Endothelial cell of umbilical vein (primary cell): ENCODE results near the gene SUSD2. TPM values are rescaled to one million over a fixed set of nuclear protein-coding genes. Genes with fewer than 3 reads are reported as not detected.

ENCODE experiments used
- BruUV-seq: library from RNA; stranded (reverse); fragments of 400-500 nt; replicated peaks from 2 replicates; lab custom pipeline; 2021; lab: Mats Ljungman, UMichigan
- CTCF ChIA-PET: fragments of 300-600, 350-600 bp; sonication (Branson Sonifier 250); formaldehyde crosslinking; loops from one replicate; lab custom pipeline; 2021; ENCODE audit warnings: antibody characterized with exemption, inconsistent platforms; lab: Charles Lee
- POLR2A ChIA-PET: fragments of 300-600, 350-600 bp; sonication (Branson Sonifier 250); formaldehyde crosslinking; loops from one replicate; lab custom pipeline; 2021; ENCODE audit warnings: antibody characterized with exemption, inconsistent platforms; lab: Charles Lee
- DNase-seq: peaks from one replicate; pipeline ENCODE4 v3.0.0-alpha.2; 2011; ENCODE audit warnings: low read depth, low spot score
- FAIRE-seq: peaks from 2 replicates; lab custom pipeline; 2011; peaks lifted over from hg19 to GRCh38; lab: Jason Lieb, UNC
- H2AFZ ChIP-seq: 2 replicates; pipeline ENCODE4 v1.6.0; 2012; ENCODE audit warnings: low read depth, low read length, control low read depth, inconsistent platforms
- H3K27ac ChIP-seq: 2 replicates; pipeline ENCODE4 v1.5.1; 2011; ENCODE audit warnings: low read depth, mild to moderate bottlenecking, control low read depth, low read length, moderate library complexity; ENCODE audit not compliant: insufficient read depth
- H3K27me3 ChIP-seq, 2 experiments: 2 replicates each; pipeline versions ENCODE4 v1.6.0 to v1.6.1; 2011; ENCODE audit warnings: low read length in 2 of 2, mixed read lengths in 1 of 2; ENCODE audit not compliant: control insufficient read depth in 2 of 2, insufficient read depth in 2 of 2
- H3K36me3 ChIP-seq, 2 experiments: 2 replicates in 1 of 2; 3 replicates in 1 of 2; pipeline ENCODE4 v1.5.1; 2011; ENCODE audit warnings: low read length in 2 of 2, mild to moderate bottlenecking in 1 of 2, moderate library complexity in 1 of 2; ENCODE audit not compliant: control insufficient read depth in 2 of 2, insufficient read depth in 2 of 2; ENCODE audit errors: extremely low read depth in 1 of 2
- H3K4me1 ChIP-seq: 3 replicates; pipeline ENCODE4 v1.5.1; 2011; ENCODE audit warnings: mild to moderate bottlenecking, low read length; ENCODE audit not compliant: control insufficient read depth, insufficient read depth; ENCODE audit errors: extremely low read depth
- H3K4me2 ChIP-seq: 2 replicates; pipeline ENCODE4 v1.6.1; 2011; ENCODE audit warnings: low read length, control low read depth, mixed read lengths; ENCODE audit not compliant: insufficient read depth
- H3K4me3 ChIP-seq, 3 experiments: fragments of 200-600 bp in 1 of 3; sonication (generic), shearing (Covaris generic) in 1 of 3; replicated peaks in 1 of 3; 2 replicates each; pipeline ENCODE4 v1.5.1; 2011 to 2016; ENCODE audit warnings: control low read depth in 3 of 3, low read length in 3 of 3, mild to moderate bottlenecking in 2 of 3, inconsistent platforms in 1 of 3, low read depth in 1 of 3, moderate library complexity in 1 of 3; ENCODE audit not compliant: insufficient read depth in 1 of 3
- H3K79me2 ChIP-seq: 2 replicates; pipeline ENCODE4 v1.6.0; 2012; ENCODE audit warnings: low read length, inconsistent platforms; ENCODE audit not compliant: control insufficient read depth, insufficient read depth
- H3K9ac ChIP-seq: replicated peaks from 2 replicates; pipeline ENCODE3; 2011; ENCODE audit warnings: low read length, control low read depth; ENCODE audit not compliant: insufficient read depth; ENCODE audit errors: extremely low read depth
- H3K9me1 ChIP-seq: replicated peaks from 3 replicates; pipeline ENCODE4 v1.6.0; 2011; ENCODE audit warnings: mild to moderate bottlenecking, low read length; ENCODE audit not compliant: control insufficient read depth, insufficient read depth; ENCODE audit errors: extremely low read depth
- H3K9me3 ChIP-seq: replicated peaks from 2 replicates; pipeline ENCODE4 v1.5.1; 2012; ENCODE audit warnings: low read length, inconsistent platforms; ENCODE audit not compliant: control insufficient read depth, insufficient read depth
- H4K20me1 ChIP-seq: replicated peaks from 2 replicates; pipeline ENCODE3; 2011; ENCODE audit warnings: mild to moderate bottlenecking, low read length; ENCODE audit not compliant: control insufficient read depth, insufficient read depth; ENCODE audit errors: extremely low read depth
- CTCF ChIP-seq, 2 donors: IDR thresholded peaks; 1 replicate in 1 of 2; 2 replicates in 1 of 2; pipeline ENCODE4 v1.5.1; 2011; ENCODE audit warnings: low read length in 2 of 2, mild to moderate bottlenecking in 2 of 2, moderate library complexity in 2 of 2, control low read depth in 1 of 2, inconsistent platforms in 1 of 2, low read depth in 1 of 2; ENCODE audit not compliant: insufficient read depth in 1 of 2; ENCODE audit errors: extremely low read depth in 1 of 2
- EZH2 ChIP-seq: IDR thresholded peaks from 2 replicates; pipeline ENCODE4 v1.6.1; 2012; ENCODE audit warnings: borderline replicate concordance, low read depth, mild to moderate bottlenecking, moderate library complexity, low read length, inconsistent platforms; ENCODE audit not compliant: severe bottlenecking
- FOS ChIP-seq: IDR thresholded peaks from 2 replicates; pipeline ENCODE4 v1.6.1; 2011; ENCODE audit warnings: mild to moderate bottlenecking, low read length, moderate library complexity, borderline replicate concordance; ENCODE audit not compliant: insufficient read depth
- GATA2 ChIP-seq: IDR thresholded peaks from 2 replicates; pipeline ENCODE4 v1.7.0; 2011; ENCODE audit warnings: low read depth, mild to moderate bottlenecking, moderate library complexity, mixed read lengths, low read length; ENCODE audit not compliant: insufficient read length, insufficient read depth
- JUN ChIP-seq: IDR thresholded peaks from 2 replicates; pipeline ENCODE4 v1.6.1; 2011; ENCODE audit warnings: borderline replicate concordance, low read depth; ENCODE audit not compliant: insufficient read length, insufficient read depth
- MAX ChIP-seq: IDR thresholded peaks from 2 replicates; pipeline ENCODE4 v1.6.1; 2011; ENCODE audit not compliant: insufficient read depth, insufficient read length
- MYC ChIP-seq: IDR thresholded peaks from one replicate; pipeline ENCODE4 v1.6.1; 2011; ENCODE audit warnings: mild to moderate bottlenecking, low read depth, low read length
- POLR2A ChIP-seq: IDR thresholded peaks from 2 replicates; pipeline ENCODE4 v1.6.1; 2012; ENCODE audit warnings: low read depth, mild to moderate bottlenecking, control low read depth, low read length
- POLR2AphosphoS5 ChIP-seq: IDR thresholded peaks from 2 replicates; pipeline ENCODE4 v1.6.1; 2012; ENCODE audit warnings: low read depth, mild to moderate bottlenecking, control low read depth, low read length, moderate library complexity; ENCODE audit not compliant: insufficient read depth
- dilution Hi-C: fragments of 300-500 bp; cut with MboI; formaldehyde crosslinking; loops from one replicate; pipeline ENCODE4 v1.15.0; 2019; ENCODE audit warnings: low sequenced_read_pairs; ENCODE audit not compliant: extremely low pct_ligation_motif_present
- intact Hi-C: fragments of 100-400 bp; cut with micrococcal nuclease; formaldehyde crosslinking; loops from one replicate; pipeline ENCODE4 v1.10.0; 2022
- polyA plus RNA-seq, 4 experiments: library from polyadenylated mRNA; depleted of rRNA in 3 of 4; stranded (reverse) in 3 of 4; unstranded in 1 of 4; fragments of >200 nt; gene quantifications; 2 replicates each; pipeline versions ENCODE4 v1.2.1 to v1.2.3, GENCODE V29; 2011 to 2012; ENCODE audit warnings: missing spikeins in 1 of 4
- total RNA-seq: library from RNA; stranded (reverse); gene quantifications from 2 replicates; pipeline ENCODE4 v1.2.3, GENCODE V29; 2021

SUSD2 gene
- total and polyA plus RNA-seq, 2 donors (not counting 3 experiments of a cell fraction or from before 2014, with no cell fraction given), result 0.26 to 0.27 TPM

GRCh38 chr22:24188705-24189248 is 7.5 kb downstream of the SUSD2 start:
- ChIA-PET POLR2A (no interaction called here), CTCF (interaction anchor here (0.6 to 4.6 kb wide), 11 partner anchors 10 to 59 kb away, joined by 3 to 164 read pairs (median 17); partner anchors contain the start of gene GGT5)
- FAIRE-seq (no peak), DNase-seq (no peak)
- Histone ChIP-seq H3K4me2 (no peak overlapping the region), H3K27me3 (no peaks in the 10 kb centered on the region), H3K79me2 (no peaks in the 10 kb centered on the region), H3K27ac (no peak overlapping the region), H3K9me3 (no peaks in the 10 kb centered on the region), H3K9me1 (no peaks in the 10 kb centered on the region), H3K4me1 (peaks cover 9% of the 10 kb centered on the region), H4K20me1 (no peaks in the 10 kb centered on the region), H3K36me3 (no peaks in the 10 kb centered on the region), H2AFZ (no peak overlapping the region), H3K4me3 (no peak overlapping the region), H3K9ac (no peak overlapping the region)
- TF ChIP-seq POLR2AphosphoS5 (no peak), MAX (no peak), MYC (no peak), POLR2A (no peak), CTCF (IDR thresholded peaks at IDR 0.05; ENCODE audit: extremely low read depth in 1 of 2, insufficient read depth in 1 of 2, low read depth in 1 of 2, low read length in 2 of 2) (no peak), GATA2 (no peak), EZH2 (no peak), FOS (no peak), JUN (no peak)
- intact Hi-C loops, result loop anchor here (1.0 to 10.0 kb wide), 4 partner anchors 20 to 336 kb away; no protein-coding TSS in a partner anchor
- no TSS peak for BruUV-seq
- dilution Hi-C loops, result no loop called here
